GM12801 (cell line): ENCODE results near the gene EXOC6.

Source experiments
- CTCF ChIP-seq: IDR thresholded peaks from one replicate; pipeline ENCODE4 v1.5.1; 2011; ENCODE audit warnings: control low read depth; ENCODE audit not compliant: insufficient read length; ENCODE audit errors: extremely low read depth

The EXOC6 gene

DNA sequence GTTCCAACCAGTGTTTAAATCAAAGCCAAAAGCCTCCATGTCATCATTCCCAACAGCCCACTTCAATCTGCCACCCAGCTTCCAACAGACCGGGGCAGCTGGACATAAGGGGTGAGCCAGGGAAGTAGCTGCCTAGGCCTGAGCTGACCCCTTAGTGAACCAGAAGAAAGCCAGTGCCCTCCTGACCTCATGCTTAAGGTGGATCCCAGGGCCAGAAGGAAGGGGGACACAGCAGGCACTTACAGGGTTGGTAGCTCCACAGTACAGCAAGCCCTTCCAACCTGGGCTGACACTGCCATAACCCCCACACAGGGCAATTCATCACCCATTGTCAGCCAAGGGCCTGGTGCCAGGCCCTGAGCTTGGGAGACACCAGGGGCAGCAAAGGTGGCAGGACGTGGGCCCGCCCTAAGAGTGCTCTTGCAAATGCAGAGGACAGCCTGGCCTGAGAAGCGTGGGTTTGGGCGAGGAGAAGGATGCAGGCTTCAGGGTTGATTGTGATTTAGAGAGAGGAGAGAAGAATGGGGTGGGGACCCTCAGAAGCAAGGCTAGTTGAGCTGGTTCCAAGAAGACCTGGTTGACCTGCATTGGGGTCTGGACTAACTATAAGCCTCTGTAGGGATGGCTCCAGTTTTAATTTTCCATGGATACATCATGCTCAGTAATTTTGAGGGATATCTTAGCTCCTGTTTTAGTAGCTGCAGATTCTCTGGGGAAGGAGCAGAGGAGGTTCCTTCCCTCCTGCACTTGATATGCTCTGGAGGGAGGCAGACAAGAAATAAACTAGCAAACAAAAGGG is 222.3 kb downstream of the EXOC6 start:
- no peak for TF ChIP-seq CTCF

GRCh38 chr10:93071177-93071472 is 222.8 kb downstream of the EXOC6 start:
- TF ChIP-seq CTCF: no peak

GRCh38 chr10:93071674-93072224 is 223.4 kb downstream of the EXOC6 start:
- no peak for TF ChIP-seq CTCF

DNA sequence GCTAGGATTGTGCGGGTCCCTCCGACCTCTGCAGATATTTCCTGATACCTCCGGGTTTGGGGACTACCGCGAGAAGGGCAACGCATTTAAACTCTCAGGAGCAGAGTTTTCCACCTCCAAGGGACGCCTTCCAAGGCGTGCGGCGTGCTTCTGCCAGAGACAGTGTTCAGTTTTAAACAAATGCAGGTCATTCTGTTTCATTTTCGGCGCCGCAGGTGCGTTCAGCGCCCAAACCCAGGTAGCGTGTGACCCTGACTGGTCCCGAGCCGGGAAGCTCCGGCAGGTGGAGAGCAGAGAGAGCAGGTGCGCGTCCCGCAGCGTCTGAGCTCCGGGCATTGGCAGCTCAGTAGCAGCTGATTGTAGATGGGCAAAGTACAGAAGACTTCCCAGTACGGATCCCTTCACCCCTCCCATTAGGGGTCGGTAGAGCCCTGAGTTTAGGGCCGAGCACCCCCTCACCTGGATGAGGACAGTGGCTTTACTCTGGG is 223.9 kb downstream of the EXOC6 start:
- no peak for TF ChIP-seq CTCF

DNA sequence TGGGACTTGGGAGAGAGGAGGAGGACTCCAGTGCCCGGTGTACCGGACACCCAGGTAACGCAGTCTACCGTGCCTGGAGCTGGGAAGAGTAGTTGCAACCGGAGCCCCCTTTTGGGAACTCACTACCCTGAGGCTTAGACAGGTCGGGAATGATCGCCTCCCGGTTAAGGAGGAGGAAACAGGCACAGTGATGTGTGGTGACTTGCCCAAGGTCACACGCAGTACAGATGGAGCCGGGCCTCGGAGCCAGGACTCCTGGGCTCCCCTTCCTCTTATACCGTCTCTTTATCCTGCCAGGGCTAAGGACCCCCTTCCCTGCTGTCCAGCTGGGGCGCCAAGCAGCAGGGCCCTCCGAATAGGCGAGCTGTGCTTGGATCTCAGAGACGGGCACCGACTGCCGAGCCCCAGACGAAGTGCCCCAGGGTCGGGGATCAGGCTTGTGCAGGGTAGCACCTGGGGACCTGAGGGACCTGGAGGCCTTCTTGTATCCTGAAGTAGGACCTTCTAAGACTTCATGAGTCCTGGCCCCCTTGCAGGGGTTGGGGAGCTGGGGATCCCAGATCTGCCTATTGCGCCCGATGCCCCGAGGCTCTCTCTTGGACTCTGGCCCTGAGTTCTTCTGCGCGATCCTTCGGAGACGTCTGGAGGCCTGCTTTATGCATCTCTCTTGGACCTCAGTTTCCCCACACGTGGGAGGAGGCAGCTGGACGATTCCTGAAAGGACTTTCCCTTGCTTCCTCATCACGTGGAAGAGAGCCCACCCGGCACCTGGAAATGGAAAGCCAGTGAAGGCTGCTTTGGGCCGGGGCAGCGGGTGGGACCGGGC is 224.6 kb downstream of the EXOC6 start:
- no peak for TF ChIP-seq CTCF

GRCh38 chr10:93073539-93074146 is 225.3 kb downstream of the EXOC6 start, which contains the start of gene CYP26A1:
CYP26A1 (plus strand) TSS chr10:93073893; CDS start chr10:93073935, 42 bp downstream.
- TF ChIP-seq CTCF: no peak

- TF ChIP-seq CTCF: no peak
Observed at GRCh38 chr10:93074147-93074596, 225.9 kb downstream of the EXOC6 start.
